HG02610 (cell line): Measurements from ENCODE around the gene CRTC1.

Experiments used
- ATAC-seq: cut with Tn5 transposase; IDR thresholded peaks from one replicate; pipeline ENCODE4 v1.9.1; 2021; ENCODE audit warnings: mild to moderate bottlenecking, moderate library complexity; ENCODE audit not compliant: unreplicated experiment

Gene CRTC1

DNA sequence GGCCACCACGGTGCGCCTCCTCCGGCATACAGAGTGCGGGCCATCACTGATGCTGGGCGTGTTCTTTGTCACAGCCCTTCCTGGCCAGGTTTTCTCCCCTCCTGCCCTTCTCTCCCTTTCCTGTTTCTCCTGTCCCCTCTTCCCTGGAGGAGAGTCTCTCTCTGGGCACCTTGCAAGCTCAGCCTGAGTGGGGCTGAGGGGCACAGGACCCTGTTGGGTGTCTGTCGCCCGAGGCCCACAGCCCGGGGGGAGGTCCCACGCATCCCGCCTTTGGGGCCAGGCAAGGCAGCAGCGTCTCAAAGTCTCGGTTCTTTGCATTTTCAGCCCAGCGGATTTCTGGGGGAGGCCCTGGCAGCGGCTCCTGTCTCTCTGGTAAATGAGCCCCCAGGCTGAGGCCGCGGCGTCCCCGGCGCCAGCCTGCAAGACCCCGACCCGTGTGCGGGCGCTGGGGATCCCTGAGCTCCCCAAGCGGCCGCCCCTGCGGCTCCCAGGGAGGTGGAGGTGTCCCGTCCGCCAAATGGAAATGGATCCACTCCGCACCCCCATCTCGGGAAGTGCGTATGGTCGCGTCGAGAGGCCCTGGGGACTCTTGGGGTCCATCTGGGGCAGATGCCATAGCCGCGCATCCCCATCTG is 60.4 kb downstream of the CRTC1 start:
- ATAC-seq = no peak

DNA sequence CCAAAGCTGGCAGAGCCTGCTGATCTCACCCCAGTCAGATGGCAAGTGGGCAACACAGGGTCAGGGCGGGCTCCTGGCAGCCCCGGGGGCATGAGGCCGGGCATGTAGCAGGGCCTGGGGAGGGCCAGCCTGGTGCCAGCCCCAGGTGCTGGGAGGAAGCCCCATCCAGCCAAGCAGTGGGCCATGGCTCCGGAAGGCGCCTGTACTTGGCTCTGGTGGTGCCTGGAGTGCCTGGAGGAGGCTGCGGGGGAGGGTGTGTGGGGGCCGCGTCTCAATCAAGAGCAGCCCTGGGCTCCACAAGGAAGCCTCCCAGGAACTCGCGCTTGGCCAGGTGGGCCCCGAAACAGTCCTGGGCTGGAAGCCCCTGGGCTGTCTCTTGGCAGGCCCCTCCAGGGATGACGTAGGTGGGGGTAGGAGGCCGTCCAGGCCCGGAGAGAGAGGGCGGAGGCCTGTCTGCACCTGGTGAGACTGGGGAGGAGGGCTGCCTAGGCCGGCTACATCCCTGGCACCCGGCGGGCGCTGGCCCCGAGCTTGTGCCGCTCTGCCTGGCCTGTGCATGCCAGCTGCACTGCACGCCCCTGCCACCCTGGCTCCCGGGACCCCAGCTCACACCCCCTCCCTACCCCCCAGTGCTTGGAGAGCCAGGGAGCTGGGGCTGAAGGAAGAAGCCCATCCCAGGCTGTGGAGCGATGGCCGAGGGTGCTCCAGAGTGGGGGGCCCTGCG is 61.7 kb downstream of the CRTC1 start:
- no peak for ATAC-seq

DNA sequence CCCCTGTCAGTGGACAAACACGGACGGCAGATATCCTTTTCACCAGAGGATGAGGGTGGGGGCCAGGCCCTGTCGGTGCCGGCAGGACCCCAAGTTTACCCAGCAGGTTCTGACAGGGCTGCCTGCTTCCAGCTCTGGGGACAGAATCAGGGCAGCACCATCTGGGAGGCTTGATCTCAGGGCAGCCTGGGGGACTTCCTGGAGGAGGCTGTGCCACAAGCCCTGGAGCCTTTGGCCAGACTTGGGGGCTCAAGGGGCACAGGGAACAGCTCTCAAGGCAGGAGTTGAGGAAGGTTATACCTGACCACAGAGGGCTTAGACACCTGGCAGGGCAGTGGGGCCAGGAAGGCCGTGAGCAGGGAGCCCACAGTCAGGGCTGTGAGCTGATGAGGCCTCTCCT is 62.5 kb downstream of the CRTC1 start:
- no peak for ATAC-seq

DNA sequence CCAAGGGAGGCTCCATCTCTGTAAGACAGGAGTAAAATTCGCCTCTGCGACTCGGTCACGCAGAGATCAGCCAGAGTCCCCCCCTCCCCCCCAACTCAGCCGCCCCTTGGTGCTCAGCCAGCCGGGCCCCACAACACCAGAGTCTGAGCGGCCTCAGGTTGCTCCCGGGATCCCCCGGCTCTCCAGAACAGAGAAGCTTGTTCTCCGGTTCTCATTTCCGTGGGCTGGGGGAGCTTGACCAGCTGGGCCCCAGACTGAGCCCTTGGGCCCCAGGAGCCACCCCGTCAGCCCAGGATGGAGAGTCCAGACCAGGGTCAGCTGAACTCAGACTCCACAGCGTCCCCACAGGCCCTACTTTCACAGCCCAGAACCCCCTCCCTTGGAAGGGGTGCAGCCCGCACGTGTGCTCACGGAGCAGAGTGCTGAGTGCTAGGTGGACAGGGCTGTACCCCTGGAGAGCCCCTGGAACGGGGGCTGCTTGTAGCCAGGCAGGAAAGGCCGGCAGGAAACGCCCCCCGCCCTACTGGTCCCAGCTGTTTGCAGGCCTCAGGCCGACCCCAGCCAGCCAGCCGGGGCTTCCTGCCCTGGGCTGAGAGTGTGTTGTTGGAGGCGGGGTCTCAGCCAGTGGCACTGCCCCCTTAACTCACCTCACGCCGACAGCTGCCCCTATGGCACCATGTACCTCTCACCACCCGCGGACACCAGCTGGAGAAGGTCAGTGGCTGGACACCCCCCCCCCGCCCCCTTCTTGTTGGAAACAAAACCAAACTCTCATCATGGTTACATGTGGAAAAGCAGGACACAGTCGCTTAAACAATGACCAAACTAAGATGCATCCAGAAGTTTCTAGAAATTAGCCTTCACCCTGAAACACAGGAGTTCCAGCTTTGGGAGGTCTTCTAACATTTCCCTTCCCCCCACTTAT is 63.2 kb downstream of the CRTC1 start:
- no peak for ATAC-seq

DNA sequence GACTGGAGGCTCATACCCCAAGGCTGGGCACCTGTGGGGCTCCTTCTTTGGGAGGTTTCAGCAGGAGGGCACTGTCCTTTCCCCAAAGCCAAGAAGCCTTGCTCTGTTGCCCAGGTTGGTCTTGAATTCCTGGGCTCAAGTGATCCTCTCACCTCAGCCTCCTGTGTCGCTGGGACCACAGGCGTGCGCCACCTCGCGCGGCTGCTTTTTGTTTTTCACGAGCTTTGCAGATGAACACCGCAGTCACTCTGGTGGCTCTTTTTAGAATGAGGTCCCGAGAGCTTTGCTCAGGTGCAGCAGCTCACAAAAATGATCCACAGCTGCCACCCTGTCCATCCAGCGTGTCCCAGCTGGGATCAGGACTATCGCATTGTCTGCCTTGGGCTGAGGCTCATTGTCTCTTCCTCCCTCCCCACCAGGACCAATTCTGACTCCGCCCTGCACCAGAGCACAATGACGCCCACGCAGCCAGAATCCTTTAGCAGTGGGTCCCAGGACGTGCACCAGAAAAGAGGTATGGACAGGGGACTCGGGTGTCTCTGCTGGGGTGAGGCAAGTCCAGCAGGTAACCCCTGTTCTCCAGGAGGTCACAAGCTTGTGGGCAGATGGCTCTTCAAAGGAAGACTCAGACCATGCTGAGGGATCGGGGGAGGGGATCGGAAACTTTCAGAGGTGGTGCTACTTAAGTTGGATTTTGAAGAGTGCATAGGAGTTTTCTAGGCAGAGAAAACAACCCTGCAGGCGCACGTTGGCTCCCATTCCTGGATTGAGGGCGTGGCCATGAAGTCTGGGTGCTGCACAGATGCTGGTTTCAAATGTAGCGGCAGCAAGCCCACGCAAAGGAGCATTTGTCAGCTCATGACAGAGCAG is 66.1 kb downstream of the CRTC1 start:
- ATAC-seq = no peak

DNA sequence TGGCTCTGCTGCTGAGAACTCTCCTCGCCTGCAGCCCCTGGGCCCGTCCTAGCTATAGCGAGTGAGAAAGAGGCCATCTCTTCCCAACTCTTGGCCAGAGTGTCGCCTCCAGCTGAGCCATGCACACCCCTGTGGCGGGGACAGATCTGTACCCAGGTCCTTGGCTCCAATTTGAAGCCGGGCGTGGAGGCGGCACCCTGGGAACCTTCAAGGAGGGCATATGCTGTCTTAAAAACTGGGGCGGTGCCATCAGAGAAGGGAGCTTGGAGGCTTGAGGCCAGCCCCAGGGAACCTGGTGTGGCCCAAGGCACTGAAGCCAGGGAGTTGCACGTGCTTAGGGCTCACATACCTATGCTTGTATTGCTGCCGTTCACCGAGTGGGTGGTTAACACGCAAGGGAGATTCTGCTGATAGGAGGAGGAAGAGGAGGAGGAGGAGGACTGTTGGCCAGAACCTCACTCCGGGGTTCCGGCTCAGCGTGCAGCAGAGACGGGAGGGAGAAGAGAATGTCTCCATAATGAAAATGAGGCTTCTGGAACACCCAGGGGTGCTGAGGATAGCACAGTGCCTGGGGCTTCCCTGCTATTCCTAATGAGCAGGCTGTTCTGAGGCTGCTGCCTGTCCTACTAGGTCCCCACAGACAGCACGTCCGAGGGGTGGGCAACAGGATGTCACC is 67.0 kb downstream of the CRTC1 start:
- ATAC-seq = no peak

DNA sequence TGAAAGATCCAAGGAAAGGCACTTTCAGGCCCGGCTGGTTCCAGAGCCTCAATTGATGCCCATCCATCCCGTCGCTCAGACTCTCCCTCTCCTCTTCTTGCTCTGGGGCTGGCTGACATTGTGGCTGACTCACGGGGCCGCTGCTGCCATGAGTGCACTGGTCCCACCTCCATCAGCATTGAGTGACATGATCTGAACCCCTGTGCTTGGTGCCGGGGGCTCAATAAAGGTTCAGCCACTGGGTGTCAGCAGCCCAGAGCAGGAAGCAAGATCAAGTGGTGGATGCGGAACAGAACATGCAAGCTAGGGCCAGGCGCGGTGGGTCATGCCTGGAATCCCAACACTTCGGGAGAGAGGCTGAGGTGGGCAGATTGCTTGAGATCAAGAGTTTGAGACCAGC is 68.1 kb downstream of the CRTC1 start:
- ATAC-seq = no peak

DNA sequence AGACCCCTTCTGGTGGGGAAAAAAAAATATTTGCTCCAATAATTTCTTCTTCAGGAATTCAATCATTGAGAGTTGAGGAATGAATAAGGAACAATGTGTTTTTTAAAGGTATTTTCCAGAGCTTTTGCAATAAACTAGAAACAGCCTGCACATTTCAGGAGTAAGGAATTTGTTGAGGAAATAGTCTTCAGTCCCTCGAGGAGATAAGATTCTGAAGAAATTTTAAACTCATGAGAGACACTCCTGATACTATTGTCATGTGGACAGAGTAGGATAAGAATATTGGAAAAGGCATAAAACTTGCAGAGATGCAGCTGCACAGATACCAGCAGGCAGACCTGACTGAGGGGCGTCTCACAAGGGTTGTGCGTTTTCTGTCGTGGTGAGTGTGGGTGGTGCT is 71.0 kb downstream of the CRTC1 start:
- no peak for ATAC-seq

DNA sequence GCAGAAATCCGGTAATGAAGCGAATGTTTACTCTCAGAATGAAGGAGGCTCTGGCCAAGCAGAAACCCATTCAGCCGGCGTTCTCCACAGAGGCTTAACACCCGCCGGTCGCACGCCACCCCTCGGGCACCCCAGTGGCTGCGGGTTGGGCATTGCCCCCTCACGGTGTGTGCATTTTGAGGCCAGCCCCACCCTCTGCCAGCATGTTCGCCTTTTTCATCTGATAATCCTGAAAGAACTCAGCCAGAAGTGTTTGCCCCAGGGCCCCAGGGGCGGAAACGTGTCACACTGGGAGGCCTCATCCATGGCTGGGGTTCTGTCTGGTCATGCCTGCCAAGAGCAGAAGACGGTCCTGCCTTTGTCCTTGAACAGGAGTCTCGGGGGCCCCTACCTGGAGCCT is 73.4 kb downstream of the CRTC1 start:
- no peak for ATAC-seq

DNA sequence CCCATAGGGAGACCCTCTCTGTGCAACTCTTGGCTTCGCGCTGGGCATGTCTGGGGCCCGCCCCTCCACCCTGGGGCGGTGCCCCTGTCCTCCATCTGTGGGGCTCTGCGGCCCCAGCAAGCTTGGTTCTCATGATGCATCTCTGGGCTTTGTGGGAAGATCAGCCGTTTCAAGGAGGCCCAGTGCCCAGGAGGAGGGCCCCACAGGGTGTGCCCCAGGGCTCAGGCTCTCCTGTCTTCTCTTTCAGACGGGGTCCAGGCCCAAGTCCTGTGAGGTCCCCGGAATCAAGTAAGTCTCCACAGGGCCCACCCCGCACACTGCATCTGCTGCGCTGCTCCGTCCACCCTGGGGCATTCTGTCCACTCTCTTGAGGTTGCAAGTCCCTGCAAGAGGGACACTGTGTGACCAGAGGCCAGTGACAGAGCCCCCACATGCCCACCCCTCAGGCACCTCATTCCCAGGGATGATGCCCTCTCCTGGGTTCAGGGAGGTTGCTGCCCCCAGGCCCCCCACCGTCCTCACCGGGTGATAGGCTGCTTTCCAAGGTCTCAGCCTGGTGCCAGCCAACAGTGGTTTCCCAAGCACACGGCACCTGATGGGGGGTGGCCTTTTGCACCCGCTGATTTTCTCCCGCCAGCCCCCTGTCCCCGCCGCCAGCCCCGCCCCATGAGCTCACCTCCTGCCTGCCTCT is 76.0 kb downstream of the CRTC1 start:
- ATAC-seq = no peak

DNA sequence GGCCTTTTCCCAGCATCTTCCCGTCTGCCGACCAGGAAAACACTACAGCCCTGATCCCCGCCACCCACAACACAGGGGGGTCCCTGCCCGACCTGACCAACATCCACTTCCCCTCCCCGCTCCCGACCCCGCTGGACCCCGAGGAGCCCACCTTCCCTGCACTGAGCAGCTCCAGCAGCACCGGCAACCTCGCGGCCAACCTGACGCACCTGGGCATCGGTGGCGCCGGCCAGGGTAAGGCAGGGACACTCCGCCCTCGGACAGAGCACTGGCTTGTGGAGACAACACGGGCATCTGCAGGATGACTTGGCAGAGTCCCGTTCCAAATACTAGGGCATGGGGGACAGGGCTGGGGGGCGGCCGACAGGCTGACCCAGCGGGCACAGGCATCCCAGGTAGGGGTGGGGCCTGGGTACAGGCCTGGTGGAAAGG is 76.5 kb downstream of the CRTC1 start:
- ATAC-seq = no peak

DNA sequence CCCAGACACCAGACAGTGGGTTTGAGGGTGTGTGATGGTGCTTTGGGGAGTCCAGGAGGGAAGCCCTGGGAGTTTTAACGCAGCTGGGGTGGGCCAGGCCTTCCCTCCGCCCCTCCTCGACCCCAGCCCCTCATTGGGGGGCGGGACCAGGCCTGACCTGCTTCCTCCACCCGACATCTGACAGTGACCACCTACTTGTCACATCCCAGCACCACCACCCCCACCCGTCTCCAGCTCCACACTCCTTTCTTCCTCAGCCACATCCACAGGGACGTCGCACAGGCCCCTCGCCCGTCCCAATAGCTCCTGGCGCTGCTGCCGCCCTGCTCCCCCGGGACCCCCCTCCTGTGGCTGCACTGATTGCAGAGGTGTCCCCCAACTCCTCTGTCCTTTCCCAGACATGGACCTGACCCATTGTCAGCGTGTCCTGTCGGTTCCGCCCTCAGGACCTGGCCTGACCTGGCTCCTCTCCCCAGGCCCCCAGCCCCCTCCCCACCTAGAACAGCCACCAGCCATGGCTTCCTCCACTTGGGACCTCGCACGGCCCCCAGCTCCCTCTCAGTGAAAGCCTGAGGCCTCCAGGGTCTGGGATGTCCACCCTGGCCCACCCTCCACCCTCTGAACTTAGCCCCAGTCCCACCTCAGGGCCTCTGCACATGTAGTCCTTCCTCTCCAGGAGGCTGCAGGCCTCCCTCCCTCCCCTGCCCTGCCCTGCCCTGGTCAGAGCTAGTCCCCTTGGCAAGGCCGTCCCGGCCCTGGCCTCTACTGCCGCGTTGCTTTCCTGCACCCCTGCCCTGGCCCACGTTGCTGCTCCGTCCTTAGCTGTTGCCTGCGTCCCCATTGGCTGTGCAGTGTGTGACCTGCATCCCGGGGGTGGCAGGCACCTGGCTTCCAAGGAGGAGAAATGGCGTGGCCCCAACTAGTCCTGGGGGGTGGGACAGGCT is 77.2 kb downstream of the CRTC1 start:
- no peak for ATAC-seq

DNA sequence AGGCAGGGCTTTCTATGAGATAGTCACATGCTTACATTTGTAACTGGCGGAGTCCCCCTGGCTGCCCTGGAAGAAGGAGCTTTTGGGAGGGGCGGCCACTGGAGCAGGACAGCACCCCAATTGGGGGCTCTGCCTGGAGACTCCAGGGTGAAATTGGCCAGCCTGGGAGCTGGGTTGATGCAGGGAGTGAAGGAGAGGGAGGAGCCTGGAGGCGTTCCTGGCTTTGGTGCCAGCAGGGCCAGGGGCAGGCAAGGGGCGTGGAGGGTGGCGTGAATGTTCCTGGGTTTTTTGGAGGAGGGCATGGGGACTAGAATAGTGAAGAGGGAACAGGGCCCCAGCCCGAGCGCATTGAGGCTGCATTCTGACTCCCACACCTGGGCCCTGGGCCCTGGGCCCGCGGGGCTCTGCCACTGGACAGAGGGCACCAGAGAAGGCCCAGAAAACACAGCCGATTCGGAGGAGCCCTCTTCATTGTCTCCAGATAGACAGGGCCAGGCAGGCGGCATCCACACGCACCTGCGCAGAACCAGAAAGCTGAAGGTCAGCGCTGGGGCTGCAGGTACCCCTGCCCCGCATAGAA is 78.1 kb downstream of the CRTC1 start:
- no peak for ATAC-seq

DNA sequence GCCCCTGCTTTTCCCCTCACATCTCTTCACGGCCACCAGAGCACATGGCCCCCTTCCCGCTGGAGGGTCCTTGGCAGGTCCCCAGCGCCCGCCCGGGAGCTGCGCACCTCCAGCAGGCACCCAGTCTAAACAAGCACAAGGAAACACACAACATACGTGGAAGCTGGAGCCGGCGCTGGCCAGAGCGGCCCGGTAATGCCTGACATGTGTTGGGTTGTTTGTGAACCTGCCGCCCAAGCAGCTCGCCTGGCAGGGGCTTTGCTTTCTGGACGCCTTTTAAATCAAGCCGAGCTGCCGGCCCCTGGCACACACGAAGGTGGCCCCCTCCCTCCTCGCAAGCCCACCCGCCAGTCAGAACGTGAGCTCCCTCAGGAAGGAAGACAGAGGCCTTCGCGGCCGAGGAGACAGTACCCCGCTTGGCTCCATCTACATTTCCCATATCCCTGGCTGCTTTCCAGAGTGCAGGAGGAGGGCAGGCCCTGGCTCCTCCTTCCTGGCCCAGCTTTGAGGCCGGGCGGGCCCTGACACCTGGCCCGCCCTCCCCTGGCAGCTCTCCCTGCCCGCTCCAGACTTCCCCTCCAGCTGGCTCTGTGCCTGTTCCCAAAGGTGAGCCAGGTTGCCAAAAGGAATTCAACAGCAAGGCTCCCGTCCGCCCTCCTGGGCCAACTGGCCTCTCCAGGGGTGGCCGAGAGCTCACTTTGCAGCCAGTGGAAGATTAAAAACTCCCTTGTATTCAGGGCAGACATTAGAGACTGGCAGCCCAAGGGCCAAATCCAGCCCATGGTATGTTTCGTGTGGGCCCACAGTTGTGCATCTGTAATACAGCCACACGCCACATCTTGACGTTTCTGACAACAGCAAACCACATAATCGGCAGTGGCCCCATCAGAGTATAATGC is 78.9 kb downstream of the CRTC1 start:
- ATAC-seq = no peak

DNA sequence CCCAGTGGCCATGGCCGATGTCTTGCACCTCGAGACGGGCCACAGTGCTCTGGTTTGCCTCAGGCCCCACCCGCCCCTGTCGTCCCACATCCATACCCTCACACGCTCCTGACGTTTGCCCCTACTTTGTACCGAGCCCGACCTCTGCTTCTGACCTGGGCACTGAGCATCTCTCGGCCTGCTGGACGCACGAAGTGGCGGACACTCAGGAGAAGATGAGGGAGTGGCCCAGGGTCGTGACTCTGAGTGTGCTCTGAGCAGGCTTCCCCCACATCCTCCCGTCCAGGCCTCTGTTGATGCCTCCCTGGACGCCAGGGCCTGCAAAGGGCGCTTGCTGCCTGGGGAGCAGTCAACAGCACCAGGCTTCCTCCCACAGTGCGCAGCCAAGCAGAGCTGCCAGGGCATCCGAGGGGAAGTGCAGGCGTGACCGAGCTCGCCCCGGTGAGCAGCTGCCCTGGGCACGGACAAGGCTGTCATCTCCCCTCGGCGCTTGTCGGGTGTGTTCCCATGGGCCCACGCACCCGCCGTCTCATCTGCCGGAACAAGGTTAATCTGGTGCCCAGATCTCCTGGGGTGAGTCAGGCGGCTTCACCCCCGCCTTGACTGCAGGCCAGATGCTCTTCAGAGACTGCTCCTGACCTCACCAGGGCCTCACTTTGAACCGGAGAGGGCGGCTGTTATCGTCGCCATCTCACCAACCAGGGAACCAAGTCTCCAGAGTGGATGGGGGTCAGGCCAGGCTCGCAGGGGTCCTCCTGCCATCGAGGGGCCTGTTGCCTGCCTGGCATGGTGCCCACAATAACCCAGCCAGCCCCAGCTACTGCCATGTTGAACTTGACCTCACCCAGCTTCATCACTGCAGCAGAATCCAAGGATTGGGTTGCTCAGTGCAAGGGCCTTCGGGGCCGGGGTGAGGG is 80.5 kb downstream of the CRTC1 start:
- no peak for ATAC-seq

DNA sequence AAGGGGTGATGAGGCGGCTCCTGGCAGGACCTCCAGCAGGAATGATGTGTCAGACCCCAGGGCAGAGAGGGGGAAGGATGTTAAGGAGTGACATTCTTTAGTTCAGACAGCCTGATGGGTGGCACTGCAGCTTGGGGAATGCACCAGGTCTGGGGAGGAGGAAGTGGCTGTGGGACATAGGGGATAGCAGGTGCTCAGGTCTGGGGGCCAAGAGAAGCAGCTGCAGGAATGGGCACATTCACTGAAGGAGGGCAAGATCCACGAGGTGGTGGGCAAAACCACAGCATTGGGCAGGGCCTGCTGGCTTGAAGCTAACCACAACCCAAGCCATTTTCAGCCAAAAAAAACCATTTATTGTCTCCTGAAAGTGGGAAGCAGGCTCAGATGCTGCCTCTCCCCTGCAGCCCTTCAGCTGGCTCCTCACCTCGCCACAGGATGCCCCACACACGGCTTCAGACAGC is 81.1 kb downstream of the CRTC1 start:
- ATAC-seq = no peak
